Neutrophil (primary cell): ENCODE measurements around the gene GPATCH4.

Experiments
- H3K27ac ChIP-seq: fragments of 200-600 bp; sonication (generic); 2 replicates; pipeline ENCODE4 v1.5.1; 2016; ENCODE audit warnings: mild to moderate bottlenecking, moderate library complexity
- H3K27me3 ChIP-seq: fragments of 200-600 bp; sonication (generic); 2 replicates; pipeline ENCODE4 v1.6.0; 2016; ENCODE audit warnings: mild to moderate bottlenecking
- H3K36me3 ChIP-seq: fragments of 200-600 bp; sonication (generic); 2 replicates; pipeline ENCODE4 v1.5.1; 2017
- H3K4me1 ChIP-seq, 2 experiments: fragments of 200-600 bp in 1 of 2; sonication (generic) in 1 of 2; 1 replicate in 1 of 2; 2 replicates in 1 of 2; pipeline versions ENCODE4 v1.5.1 to v1.6.1; 2013 to 2016; ENCODE audit warnings: low read depth in 1 of 2, low read length in 1 of 2, mild to moderate bottlenecking in 1 of 2, moderate library complexity in 1 of 2; ENCODE audit not compliant: control insufficient read depth in 1 of 2, insufficient read depth in 1 of 2
- H3K4me3 ChIP-seq, 2 experiments: fragments of 200-600 bp in 1 of 2; sonication (generic) in 1 of 2; 1 replicate in 1 of 2; 2 replicates in 1 of 2; pipeline ENCODE4 v1.5.1; 2013 to 2016; ENCODE audit warnings: low read depth in 1 of 2, low read length in 1 of 2, mild to moderate bottlenecking in 1 of 2, moderate library complexity in 1 of 2
- H3K9me3 ChIP-seq: fragments of 200-600 bp; sonication (generic); 2 replicates; pipeline ENCODE4 v1.5.1; 2016
- CTCF ChIP-seq: fragments of 200-600 bp; sonication (generic); IDR thresholded peaks from 2 replicates; pipeline ENCODE4 v1.5.1; 2016; ENCODE audit warnings: antibody characterized with exemption

Gene GPATCH4

DNA sequence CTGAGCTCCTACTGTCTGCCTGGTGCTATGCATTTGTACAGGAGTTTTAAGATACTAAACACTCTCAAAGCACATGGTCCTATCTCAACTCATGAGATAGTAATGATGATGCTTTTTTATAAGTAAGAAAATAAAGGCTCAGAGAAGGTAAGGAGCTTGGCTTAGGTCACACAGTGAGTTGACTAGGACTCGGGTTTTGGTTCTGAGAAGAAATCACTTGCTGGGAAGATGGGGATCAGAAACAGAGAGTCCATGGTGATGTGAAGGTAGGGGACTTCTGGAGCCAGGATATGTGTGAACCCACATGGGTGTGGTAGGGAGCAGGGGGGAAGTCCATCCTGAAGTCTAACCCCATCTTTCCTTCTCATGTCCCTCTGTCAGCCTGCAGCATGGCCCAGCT lies 44.4 kb upstream of the GPATCH4 start:
- peaks cover 100% of the 10 kb centered on the region for H3K27me3 ChIP-seq
- TF ChIP-seq CTCF = no peak
- H3K36me3 ChIP-seq = no peaks in the 10 kb centered on the region
- no peak overlapping the region for H3K4me3 ChIP-seq
- no peak overlapping the region for H3K27ac ChIP-seq
- no peaks in the 10 kb centered on the region for H3K9me3 ChIP-seq
- no peaks in the 10 kb centered on the region for H3K4me1 ChIP-seq

DNA sequence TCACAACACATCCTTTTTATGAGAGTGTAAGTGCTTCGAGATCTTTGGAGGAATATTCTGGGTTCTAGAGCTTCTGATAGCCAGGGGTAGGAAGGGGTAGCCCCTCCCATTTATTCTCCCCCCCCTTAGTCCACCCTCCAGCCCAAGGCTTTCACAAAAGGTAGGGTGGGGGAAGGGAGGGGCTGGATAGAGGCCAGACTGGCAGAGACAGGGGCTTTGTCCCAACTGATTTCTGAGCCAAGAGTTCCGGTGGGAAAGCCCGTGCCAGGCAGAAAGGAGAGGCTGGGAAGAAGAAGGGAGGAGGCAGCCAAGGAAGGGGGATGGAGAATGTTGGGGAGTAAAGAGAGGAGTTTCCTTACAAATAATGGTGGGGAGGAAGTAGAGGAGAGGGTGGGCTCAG lies 43.8 kb upstream of the GPATCH4 start:
- Histone ChIP-seq H3K36me3 (no peaks in the 10 kb centered on the region), H3K9me3 (no peaks in the 10 kb centered on the region), H3K4me1 (no peaks in the 10 kb centered on the region), H3K4me3 (no peak overlapping the region), H3K27ac (no peak overlapping the region), H3K27me3 (peaks cover 100% of the 10 kb centered on the region)
- TF ChIP-seq CTCF = no peak

DNA sequence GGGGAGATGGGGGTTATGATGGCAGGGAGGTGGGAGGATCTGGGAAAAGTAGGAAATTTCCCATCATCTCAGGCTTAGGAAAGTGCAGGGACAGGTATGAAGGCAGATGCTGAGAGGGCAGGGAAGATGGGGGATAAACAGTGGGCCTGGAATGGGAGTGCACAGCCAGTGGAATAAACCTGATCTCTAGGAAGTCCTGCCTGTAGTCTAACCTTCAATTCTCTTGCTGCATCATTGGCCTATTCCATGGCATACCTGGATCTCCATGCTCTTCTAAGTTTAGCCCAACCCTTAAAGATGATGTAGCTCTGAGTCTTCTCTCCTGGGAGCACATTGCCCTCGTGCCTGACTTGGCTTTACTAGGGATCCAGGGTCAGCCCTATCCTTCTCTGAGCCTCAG lies 43.4 kb upstream of the GPATCH4 start:
- H3K4me1 ChIP-seq = no peaks in the 10 kb centered on the region
- H3K9me3 ChIP-seq = no peaks in the 10 kb centered on the region
- peaks cover 100% of the 10 kb centered on the region for H3K27me3 ChIP-seq
- H3K27ac ChIP-seq = no peak overlapping the region
- no peak overlapping the region for H3K4me3 ChIP-seq
- H3K36me3 ChIP-seq = no peaks in the 10 kb centered on the region
- no peak for TF ChIP-seq CTCF

GRCh38 chr1:156644146-156644545 lies 42.9 kb upstream of the GPATCH4 start:
- H3K9me3 ChIP-seq = no peaks in the 10 kb centered on the region
- H3K36me3 ChIP-seq = no peaks in the 10 kb centered on the region
- H3K4me1 ChIP-seq = no peaks in the 10 kb centered on the region
- H3K27ac ChIP-seq = no peak overlapping the region
- TF ChIP-seq CTCF = no peak
- H3K27me3 ChIP-seq = peaks cover 100% of the 10 kb centered on the region
- H3K4me3 ChIP-seq = no peak overlapping the region

- no peaks in the 10 kb centered on the region for H3K36me3 ChIP-seq
- H3K4me3 ChIP-seq = no peak overlapping the region
- no peak overlapping the region for H3K27ac ChIP-seq
- no peak for TF ChIP-seq CTCF
- H3K4me1 ChIP-seq = no peaks in the 10 kb centered on the region
- no peaks in the 10 kb centered on the region for H3K9me3 ChIP-seq
- H3K27me3 ChIP-seq = peaks cover 100% of the 10 kb centered on the region
Observed at GRCh38 chr1:156643778-156644092, 42.5 kb upstream of the GPATCH4 start.
